ENCODE data around the gene PRDM16.

DNA sequence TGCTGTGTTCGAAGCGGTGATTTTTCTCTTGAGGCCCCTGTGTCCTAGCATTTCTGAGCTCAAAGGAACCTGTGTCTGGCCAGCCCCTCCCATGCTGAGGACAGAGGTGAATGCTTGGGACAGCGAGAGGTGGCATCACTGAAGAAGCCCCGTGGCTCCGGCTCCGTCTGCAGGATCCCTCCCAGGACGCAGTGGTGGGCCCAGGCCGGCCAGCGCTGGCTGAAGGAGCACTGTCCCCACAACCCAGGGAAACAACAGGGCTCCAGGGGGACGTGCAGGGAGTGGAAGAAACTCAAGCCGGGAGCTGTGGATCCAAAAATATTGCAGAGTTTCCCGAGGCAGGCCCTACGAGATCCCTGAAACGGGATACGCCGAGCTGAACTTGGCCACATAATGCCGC, 221.4 kb downstream of the PRDM16 start:
- TF ChIP-seq POLR2AphosphoS5 (IDR thresholded peaks at IDR 0.05; ENCODE audit: low read depth, low read length) (no peak), GABPA (IDR thresholded peaks at IDR 0.05; ENCODE audit: low read depth) (no peak), SIN3A (IDR thresholded peaks at IDR 0.05; ENCODE audit: borderline replicate concordance, low read depth, low read length) (no peak), RFX5 (IDR thresholded peaks at IDR 0.05; ENCODE audit: low read length) (no peak)
- TF ChIP-seq, protein P1, sequence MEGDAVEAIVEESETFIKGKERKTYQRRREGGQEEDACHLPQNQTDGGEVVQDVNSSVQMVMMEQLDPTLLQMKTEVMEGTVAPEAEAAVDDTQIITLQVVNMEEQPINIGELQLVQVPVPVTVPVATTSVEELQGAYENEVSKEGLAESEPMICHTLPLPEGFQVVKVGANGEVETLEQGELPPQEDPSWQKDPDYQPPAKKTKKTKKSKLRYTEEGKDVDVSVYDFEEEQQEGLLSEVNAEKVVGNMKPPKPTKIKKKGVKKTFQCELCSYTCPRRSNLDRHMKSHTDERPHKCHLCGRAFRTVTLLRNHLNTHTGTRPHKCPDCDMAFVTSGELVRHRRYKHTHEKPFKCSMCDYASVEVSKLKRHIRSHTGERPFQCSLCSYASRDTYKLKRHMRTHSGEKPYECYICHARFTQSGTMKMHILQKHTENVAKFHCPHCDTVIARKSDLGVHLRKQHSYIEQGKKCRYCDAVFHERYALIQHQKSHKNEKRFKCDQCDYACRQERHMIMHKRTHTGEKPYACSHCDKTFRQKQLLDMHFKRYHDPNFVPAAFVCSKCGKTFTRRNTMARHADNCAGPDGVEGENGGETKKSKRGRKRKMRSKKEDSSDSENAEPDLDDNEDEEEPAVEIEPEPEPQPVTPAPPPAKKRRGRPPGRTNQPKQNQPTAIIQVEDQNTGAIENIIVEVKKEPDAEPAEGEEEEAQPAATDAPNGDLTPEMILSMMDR (IDR thresholded peaks at IDR 0.05): no peak
- TF ChIP-seq, protein P2, sequence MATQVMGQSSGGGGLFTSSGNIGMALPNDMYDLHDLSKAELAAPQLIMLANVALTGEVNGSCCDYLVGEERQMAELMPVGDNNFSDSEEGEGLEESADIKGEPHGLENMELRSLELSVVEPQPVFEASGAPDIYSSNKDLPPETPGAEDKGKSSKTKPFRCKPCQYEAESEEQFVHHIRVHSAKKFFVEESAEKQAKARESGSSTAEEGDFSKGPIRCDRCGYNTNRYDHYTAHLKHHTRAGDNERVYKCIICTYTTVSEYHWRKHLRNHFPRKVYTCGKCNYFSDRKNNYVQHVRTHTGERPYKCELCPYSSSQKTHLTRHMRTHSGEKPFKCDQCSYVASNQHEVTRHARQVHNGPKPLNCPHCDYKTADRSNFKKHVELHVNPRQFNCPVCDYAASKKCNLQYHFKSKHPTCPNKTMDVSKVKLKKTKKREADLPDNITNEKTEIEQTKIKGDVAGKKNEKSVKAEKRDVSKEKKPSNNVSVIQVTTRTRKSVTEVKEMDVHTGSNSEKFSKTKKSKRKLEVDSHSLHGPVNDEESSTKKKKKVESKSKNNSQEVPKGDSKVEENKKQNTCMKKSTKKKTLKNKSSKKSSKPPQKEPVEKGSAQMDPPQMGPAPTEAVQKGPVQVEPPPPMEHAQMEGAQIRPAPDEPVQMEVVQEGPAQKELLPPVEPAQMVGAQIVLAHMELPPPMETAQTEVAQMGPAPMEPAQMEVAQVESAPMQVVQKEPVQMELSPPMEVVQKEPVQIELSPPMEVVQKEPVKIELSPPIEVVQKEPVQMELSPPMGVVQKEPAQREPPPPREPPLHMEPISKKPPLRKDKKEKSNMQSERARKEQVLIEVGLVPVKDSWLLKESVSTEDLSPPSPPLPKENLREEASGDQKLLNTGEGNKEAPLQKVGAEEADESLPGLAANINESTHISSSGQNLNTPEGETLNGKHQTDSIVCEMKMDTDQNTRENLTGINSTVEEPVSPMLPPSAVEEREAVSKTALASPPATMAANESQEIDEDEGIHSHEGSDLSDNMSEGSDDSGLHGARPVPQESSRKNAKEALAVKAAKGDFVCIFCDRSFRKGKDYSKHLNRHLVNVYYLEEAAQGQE (IDR thresholded peaks at IDR 0.05; ENCODE audit: low read depth, low read length): no peak

All from SK-N-SH (cell line).